GM21423 (cell line): Measurements from ENCODE around the gene SCG3.
"Not testable (repeated sequence)": the region's sequence is repeated elsewhere in the genome, so short reads cannot be mapped to it uniquely, and the experiment has no call there.

Experiments used
- ATAC-seq: cut with Tn5 transposase; IDR thresholded peaks from one replicate; pipeline ENCODE4 v1.9.1; 2021; ENCODE audit warnings: mild to moderate bottlenecking, moderate library complexity; ENCODE audit not compliant: unreplicated experiment

Gene SCG3

GRCh38 chr15:51681303-51681963 lies at the start of gene SCG3:
Gene SCG3 (plus strand): TSS chr15:51681503. CDS start chr15:51681756, 253 bp downstream.
- ATAC-seq, result no peak

DNA sequence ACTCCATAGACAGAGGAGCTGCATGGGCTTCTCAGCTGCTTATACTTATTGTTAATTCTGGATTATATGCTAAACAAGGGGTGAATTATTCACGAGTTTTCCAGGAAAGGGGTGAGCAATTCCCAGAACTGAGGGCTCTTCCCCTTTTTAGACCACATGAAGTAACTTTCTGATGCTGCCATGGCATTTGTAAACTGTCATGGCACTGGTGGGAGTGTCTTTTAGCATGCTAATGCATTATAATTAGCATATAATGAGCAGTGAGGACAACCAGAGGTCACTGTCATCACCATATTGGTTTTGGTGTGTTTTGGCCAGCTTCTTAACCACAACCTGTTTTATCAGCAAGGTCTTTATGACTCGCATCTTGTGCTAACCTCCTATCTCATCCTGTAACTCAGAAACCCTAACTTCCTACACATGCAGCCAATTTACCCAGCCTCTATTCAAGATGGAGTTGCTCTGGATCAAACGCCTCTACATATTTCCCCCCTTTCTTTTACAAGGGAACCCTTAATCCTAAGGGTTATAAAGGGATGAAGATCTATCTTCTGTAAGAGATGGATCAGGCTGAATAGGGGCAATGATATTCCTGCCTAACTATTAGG lies 46.6 kb upstream of the SCG3 start:
- ATAC-seq, result no peak

- no peak for ATAC-seq
Observed at GRCh38 chr15:51641490-51642130, 39.7 kb upstream of the SCG3 start.

DNA sequence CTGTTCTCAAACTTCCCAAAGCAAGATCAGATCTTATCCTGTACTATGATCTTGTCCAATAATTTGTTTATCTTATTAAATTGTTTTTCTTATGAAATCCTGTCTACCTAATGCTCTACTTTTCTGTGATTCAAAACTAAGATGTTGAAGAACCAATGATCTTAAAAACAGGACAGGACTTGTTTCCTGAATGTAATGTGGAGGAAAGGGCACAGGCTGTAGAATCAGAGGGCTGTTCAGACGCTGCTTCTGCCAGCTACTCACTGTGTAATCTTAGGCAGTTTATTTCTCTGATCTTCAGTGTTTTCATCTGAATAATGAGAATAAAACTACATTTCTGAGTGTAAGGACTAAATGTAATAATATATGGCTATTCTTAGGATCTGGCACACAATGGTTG lies 38.6 kb upstream of the SCG3 start:
- ATAC-seq, result no peak

DNA sequence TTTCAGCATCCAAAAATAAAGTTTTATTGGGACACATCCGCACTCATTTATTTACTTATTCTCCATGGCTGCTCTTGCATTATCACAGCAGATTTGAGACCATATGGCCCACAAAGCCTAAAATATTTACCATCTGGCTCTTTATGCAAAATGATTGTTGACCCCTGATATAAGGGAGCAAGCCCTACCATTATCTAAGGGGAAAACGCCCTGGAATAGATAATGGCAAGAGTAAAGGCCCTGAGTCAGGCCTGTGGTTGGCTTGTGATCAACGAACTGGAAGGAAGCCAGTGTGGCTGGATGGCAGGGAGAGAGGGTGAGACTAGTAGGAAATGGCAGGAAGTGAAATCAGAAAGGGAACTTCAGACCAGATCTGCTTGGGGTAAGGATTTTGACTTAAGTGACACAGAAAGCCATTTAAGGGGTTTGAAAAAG lies 34.2 kb upstream of the SCG3 start:
- ATAC-seq, result no peak

GRCh38 chr15:51648101-51648500 lies 33.2 kb upstream of the SCG3 start:
- not testable (repeated sequence) for ATAC-seq

DNA sequence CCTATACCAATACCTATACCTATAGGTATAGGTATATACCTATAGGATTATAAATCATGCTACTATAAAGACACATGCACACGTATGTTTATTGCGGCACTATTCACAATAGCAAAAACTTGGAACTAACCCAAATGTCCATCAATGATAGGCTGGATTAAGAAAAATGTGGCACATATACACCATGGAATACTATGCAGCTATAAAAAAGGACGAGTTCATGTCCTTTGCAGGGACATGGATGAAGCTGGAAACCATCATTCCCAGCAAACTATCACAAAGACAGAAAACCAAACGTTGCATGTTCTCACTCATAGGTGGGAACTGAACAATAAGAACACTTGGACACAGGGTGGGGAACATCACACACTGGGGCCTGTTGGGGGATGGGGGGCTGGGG lies 32.7 kb upstream of the SCG3 start:
- not testable (repeated sequence) for ATAC-seq

DNA sequence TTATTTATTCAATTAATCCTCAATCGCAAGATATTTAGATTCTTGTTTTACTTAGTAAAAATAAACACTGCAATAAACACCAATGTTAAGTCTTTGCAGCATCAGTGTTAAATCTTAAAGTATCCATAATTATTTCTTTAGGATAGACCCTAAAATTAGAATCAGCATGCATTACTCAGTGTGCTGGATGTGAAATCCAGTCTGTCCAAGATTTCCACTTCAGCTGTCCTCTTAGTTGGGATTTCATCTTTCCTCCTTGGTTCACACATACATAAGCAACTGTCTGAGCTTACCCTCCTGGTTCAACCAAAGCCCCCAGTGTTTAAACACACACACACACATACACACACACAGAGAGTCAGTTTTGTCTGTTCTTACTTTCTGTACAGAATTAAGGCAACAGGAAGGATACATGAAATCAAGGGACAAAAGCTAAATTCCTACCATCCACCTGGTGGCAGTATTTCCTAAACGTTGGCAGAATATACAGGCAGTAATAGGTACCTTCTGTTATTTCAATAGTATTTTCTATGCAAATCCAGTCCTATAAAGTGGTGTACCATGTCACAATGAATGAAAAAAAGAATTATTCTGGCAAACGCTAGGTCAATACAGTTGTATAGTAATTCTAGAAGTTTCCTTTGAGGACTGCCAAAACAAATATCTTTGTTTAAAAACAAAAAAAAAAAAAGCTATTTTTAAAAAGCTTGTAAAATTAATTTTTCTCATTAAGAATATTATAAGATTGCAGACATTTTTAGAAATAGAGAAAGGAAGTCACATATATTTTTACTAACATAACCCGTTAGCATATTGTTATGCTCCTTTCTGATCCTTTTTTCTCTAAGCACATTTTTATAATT lies 31.4 kb upstream of the SCG3 start:
- peak; percentile 58 for ATAC-seq

- ATAC-seq, result no peak
Observed at GRCh38 chr15:51652084-51652668, 29.1 kb upstream of the SCG3 start.

DNA sequence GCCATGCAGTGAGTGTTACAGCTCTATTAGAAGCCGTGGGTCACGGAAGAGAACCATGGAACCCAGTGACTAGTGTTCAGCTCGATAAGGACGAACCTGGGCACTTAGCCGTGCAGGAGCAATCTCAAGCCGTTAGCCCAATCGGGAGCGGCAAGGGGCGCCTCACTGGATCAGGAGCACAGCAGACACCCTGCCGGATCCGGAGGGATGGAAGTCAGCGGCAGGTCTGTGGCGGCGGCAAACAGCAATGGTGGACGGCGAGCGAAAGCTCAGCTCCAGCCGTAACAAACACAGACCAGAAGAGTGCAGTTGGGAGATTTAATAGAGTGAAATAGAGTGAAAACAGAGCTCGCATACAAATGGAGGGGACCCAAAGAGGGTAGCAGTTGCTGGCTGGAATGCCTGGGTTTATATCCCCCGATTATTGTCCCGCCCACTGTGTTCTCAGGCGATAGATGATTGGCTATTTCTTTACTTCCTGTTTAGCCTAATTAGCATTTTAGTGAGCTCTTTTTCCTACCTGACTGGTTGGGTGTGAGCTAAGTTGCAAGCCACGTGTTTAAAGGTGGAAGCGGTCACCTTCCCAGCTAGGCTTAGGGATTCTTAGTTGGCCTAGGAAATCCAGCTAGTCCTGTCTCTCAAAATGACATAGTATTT lies 25.8 kb upstream of the SCG3 start:
- not testable (repeated sequence) for ATAC-seq

- ATAC-seq, result no peak
Observed at GRCh38 chr15:51658664-51659063, 22.6 kb upstream of the SCG3 start.

DNA sequence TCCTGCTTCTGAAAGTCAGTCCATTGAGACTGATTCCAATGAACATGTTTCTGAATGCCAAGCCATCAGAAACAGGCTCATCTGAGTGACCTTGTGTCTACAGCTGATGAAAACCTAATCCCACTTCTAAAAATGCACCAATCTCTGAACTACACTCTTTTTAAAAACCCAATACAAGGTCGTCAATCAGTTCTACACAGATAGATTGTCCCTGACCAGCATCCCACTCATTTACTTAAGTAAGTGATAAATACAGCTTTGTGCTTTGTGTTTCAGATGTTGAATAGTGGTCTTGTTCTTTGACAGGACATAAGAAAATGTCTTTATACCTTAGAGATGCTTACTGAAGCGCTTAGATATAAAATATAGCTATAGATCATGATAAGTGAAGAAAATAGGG lies 20.2 kb upstream of the SCG3 start:
- no peak for ATAC-seq

GRCh38 chr15:51667478-51667877 lies 13.8 kb upstream of the SCG3 start:
- ATAC-seq, result no peak

DNA sequence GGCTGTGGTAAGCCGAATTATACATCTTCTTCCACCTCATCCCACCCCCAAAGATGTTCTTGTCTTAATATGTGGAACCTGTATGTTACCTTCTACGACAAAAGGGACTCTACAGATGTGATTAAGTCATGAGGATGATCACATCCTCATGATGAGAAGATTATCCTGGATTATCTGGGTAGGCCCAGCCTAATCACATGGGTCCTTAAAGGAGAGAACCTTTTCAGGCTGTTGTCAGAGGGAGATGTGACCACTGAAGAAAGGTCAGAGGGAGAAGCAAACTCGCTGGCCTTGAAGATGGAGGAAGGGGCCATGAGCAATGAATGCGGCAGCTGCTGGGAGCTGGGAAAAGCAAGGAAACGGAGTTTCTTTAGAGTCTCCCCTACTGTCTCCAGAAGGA lies 12.9 kb upstream of the SCG3 start:
- ATAC-seq, result no peak

DNA sequence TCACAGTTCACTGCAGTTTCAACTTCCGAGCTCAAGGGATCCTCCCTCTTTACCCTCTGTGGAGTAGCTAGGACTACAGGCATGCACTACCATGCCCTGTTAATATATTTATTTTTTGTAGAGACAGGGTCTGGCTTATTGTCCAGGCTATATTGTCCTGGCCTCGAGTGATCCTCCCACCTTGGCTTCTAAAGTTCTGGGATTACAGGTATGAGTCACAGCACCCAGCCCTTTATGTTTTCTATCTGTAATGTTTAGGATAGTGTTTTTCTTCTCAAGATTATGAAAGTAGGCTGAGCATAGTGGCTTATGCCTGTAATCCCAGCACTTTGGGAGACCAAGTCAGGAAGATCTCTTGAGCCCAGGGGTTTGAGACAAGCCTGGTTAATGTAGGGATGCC lies 11.9 kb upstream of the SCG3 start:
- no peak for ATAC-seq

- ATAC-seq, result no peak
Observed at GRCh38 chr15:51672155-51672687, 9.1 kb upstream of the SCG3 start.

- ATAC-seq, result no peak
Observed at GRCh38 chr15:51672913-51673857, 8.1 kb upstream of the SCG3 start.

DNA sequence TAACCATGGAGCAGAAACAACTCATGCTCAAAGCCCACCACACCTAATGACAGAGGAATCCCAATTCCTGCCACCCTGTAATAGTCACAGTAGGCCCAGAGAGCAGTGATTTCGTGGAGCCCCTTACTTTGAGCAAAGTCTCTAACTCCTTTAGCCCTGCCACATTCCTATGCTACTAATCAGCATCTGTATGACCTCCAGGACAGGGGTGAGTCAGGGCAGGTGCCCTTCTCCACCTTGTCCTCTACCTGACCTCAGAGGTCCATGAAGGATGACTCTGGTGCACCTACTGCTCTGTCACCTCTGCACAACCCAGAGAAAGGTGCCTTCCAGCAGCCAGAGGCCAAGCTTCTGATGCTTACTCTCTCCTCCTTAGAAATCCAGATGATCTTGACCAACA lies 6.1 kb upstream of the SCG3 start:
- no peak for ATAC-seq

DNA sequence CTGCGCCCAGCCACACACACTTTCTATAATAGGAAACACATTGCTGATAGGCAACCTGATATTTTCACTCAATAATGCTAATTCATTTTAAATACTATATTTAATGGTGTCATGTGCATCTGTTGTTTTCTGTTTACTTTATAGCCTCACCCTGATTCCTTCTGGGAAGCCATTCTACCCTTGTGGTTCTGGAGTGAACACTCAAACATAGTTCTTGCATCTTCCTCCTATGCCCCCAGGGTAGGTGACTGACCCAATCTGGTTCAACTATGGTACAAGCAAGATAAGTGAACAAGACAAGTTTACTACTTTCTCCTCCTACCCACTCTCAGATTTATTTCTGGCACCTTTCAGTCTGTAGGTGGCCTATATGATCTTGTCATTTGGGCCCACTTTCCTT lies 4.3 kb upstream of the SCG3 start:
- no peak for ATAC-seq
